ENCODE data around the gene PAFAH1B2. TPM values are rescaled to one million over a fixed set of nuclear protein-coding genes. Genes with fewer than 3 reads are reported as not detected.
A peak's percentile ranks its signal among the peaks of the same experiment; 100 is the strongest.

The PAFAH1B2 gene
- total and polyA plus RNA-seq, 10 of the 15 experiments (the other 5 are each of a cell fraction or from before 2014, with no cell fraction given): 17.6 to 64.8 (median 47.6) TPM

GRCh38 chr11:117189191-117189940 is 45.3 kb downstream of the PAFAH1B2 start (continued):
- peak; percentile 69; the same call in 1 of the 2 replicates for TF ChIP-seq BCL11A (IDR thresholded peaks at IDR 0.05; ENCODE audit: low read depth, low read length)
- TF ChIP-seq MYC (IDR thresholded peaks at IDR 0.05; ENCODE audit: insufficient read depth, insufficient read length, insufficient replicate concordance, low read length, severe bottlenecking): peak; percentile 56
- no peak for TF ChIP-seq SRF (IDR thresholded peaks at IDR 0.05; ENCODE audit: low read depth in 2 of 2, low read length in 2 of 2)
- no peak for TF ChIP-seq RCOR1 (conservative IDR thresholded peaks at IDR 0.05; ENCODE audit: low read depth, low read length)
- TF ChIP-seq TCF7 (IDR thresholded peaks at IDR 0.05; ENCODE audit: borderline replicate concordance): no peak
- TF ChIP-seq PAX5 (IDR thresholded peaks at IDR 0.05; ENCODE audit: borderline replicate concordance, low read depth, low read length): peak; percentile 89
- no peak for TF ChIP-seq SMAD1 (IDR thresholded peaks at IDR 0.05; ENCODE audit: low read depth, partially characterized antibody)
- TF ChIP-seq GATAD2B (conservative IDR thresholded peaks at IDR 0.05; ENCODE audit: low read depth): peak; percentile 47; the same call in 1 of the 2 replicates
- no peak for TF ChIP-seq STAT3 (IDR thresholded peaks at IDR 0.05; ENCODE audit: low read depth, low read length)
- TF ChIP-seq HSF1 (IDR thresholded peaks at IDR 0.05; ENCODE audit: low read depth, low read length): no peak
- TF ChIP-seq IKZF2 (IDR thresholded peaks at IDR 0.05): peak; percentile 84 to 88
- TF ChIP-seq TBL1XR1 (IDR thresholded peaks at IDR 0.05; ENCODE audit: low read depth, low read length): 0 out of 2 replicates have a peak, but pooled peaks have one; percentile 34
- no peak for TF ChIP-seq SKIL (IDR thresholded peaks at IDR 0.05; ENCODE audit: low read depth, poor library complexity, severe bottlenecking)
- no peak for TF ChIP-seq MYB (IDR thresholded peaks at IDR 0.05; ENCODE audit: borderline replicate concordance, low read depth, low read length)
- TF ChIP-seq POLR2AphosphoS5 (IDR thresholded peaks at IDR 0.05; ENCODE audit: low read length): no peak
- TF ChIP-seq WRNIP1 (IDR thresholded peaks at IDR 0.05; ENCODE audit: borderline replicate concordance, low read depth, low read length): no peak
- TF ChIP-seq SP1 (IDR thresholded peaks at IDR 0.05; ENCODE audit: low read depth, low read length): no peak
- TF ChIP-seq RELB (IDR thresholded peaks at IDR 0.05; ENCODE audit: low read depth): peak; percentile 59; the same call in 1 of the 2 replicates
- TF ChIP-seq IKZF1 (conservative IDR thresholded peaks at IDR 0.05): peak; percentile 75
- TF ChIP-seq SREBF2 (IDR thresholded peaks at IDR 0.05; ENCODE audit: low read length): no peak
- no peak for TF ChIP-seq RBBP5 (conservative IDR thresholded peaks at IDR 0.05)
- TF ChIP-seq ZNF207 (IDR thresholded peaks at IDR 0.05; ENCODE audit: borderline replicate concordance): no peak
- TF ChIP-seq ZBED1 (IDR thresholded peaks at IDR 0.05; ENCODE audit: borderline replicate concordance): no peak
- no peak for TF ChIP-seq PML (IDR thresholded peaks at IDR 0.05; ENCODE audit: low read length)
